HG03066 (cell line): Measurements from ENCODE around the gene RYR2.
"Not testable (repeated sequence)": the region's sequence is repeated elsewhere in the genome, so short reads cannot be mapped to it uniquely, and the experiment has no call there.

ENCODE experiments used
- ATAC-seq: cut with Tn5 transposase; IDR thresholded peaks from one replicate; pipeline ENCODE4 v1.9.1; 2021; ENCODE audit warnings: low read depth; ENCODE audit not compliant: unreplicated experiment

Gene RYR2

DNA sequence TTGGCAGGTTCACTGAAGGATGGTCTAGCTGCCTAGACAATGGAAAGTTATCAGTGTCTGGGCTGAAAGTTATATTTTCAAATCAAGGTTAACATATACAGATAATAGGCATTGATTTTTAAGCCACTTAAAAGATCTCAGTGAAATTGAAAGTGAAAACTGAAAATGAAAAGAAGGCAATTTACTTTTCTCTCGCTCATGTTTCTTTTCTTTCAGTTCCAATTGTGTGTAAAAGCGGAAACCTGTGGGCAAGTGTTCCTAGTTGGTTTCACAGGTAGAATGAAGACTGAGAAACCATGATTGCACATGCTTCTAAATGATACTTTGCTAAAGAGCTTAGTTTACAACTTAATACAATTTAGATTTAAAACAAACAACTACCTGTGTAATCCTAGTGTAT, 465.0 kb downstream of the RYR2 start:
- ATAC-seq, result peak; percentile 91

DNA sequence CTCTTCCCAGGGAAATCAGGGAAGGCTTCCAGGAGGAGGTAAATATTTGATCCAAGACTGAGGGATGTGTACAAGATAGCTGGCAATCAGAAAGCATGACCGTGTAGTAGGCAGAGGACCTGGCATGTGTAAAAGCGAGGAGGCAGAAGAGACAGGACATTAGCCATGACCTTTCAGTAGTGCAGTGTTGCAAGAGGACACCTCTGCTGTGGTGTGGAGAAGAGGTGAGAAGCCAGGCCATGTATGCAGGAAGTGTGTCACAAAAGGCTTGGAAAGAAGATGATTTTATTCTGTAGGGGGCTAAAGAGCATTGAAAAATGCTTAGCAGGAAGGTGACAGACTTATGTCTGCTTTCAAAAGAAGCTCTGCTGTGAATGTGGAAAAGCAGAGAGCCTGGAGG, 467.8 kb downstream of the RYR2 start:
- ATAC-seq, result no peak

DNA sequence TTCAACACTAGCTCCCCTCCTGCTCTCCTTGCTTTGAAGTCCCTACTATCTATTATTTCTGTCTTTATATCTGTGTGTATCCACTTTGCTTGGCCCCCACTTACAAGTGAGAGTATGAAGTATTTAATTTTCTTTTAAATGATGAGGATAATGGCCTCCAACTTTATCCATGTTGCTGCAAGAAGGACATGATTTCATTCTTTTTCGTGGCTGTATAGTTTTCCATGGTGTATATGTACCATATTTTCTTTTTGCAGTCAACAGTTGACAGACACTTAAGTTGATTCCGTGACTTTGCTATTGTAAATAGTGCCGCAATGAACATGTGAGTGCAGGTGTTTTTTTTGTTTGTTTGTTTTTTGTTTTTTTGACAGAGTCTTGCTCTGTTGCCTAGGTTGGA, 483.1 kb downstream of the RYR2 start:
- ATAC-seq, result no peak

DNA sequence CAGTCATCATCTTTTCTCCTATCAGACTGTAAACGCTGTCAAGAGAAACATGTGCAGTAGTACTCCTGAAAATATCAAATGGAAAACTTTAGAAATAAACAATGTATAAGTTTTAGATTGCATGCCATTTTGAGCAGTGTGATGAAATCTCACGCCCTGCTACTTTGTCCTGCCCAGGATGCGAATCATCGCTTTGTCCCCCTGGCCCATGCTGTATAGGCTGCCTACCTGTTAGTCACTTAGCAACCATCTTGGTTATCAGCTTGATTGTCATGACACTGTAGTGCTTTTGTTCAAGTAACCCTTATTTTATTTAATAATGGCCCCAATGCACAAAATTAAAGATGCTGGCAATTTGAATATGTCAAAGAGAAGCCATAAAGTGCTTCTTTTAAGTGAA, 485.8 kb downstream of the RYR2 start:
- ATAC-seq, result no peak

DNA sequence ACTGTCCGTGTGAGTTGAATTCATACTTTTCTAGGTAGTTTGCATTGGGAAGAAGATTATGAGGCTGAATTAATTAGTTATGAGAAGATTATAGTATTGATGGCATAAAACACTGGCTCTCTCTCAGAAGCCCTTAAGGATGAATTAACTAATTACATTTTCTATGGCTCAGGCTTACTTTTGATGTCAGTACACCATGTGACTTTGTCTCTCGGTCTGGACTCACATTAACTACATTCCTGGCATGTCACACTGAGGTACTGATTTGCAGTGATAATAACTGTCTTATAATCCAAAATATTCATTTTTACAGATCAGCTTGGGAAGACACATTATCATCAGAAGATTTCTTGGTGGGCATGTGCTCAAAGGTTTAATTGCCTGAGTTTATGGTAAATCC, 486.6 kb downstream of the RYR2 start:
- no peak for ATAC-seq

DNA sequence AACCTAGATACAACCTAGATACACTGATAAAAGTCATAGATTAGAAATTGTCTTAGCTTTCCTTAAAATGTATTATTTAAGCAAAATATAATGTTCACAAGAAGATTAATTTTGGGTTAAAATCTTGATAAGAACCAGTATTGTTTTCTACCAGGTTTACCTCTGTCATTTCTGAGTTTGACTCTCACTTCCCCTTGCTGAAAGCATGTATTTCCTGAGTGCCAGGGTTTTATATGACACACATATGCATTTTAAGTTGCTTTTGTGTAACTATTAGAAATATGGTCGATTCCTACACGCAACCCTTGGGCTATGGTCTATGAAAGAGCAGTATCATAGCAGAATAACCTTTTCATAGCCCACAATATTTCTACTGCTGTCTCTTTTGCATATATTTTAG, 497.1 kb downstream of the RYR2 start:
- ATAC-seq, result no peak

DNA sequence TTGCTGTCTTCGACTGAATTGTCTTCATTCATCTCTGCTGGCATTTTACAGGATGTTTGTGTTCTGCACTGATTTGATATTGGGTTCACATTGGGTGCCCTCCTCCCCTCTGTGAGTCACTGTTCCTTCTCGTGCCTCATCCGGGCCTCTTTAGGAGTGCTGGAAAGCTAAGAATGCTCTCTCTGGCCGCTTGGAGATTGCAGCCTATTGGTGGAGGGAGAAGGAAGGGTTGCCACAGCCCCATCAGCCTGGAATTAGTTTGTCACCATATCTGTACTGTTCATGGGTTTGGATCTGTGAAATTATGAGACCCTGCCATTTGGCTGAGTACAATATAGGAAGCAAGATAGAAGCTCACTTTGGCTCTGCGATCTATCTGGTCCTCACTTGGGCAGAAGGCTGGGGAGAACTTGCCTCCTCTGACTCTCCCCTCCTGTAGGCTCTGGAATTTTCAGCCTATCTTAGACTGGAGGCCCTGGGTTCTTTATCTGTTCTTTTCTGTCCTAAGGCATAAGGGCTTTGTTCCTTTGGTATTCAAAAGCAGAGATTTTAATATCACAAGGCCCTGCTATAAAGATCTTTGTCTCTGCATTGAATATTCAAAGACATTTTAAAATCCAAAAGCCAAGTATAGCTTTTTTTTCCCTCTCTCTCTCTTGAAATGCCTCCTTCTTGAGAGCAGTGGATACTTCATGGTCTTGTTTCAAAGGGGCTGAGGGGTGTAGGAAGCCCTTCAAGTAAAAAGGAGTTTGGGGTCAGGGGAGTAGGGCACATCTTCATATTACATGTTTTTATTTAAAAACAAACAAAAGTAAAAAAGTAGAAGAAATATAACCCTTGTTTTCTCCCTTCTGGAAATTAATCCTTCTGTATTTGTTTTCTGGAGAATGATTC, 500.8 kb downstream of the RYR2 start:
- ATAC-seq, result no peak

DNA sequence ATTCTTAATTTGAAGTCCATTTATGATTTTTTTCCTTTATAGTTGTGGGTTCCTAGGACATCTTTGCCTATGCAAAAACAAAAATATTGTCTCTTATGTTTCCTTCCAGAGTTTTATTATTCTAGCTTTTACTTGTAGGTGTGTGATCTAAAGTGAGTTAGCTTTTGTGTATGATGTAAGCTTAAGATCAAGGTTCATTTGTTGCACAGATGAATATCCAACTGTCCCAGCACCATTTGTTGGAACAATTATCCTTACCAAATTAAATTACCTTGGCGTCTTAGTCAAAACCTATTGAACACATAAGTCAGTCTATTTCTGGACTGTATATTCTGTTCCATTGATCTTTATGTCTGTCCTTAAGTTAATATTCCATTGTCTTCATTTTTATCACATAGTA, 511.1 kb downstream of the RYR2 start:
- ATAC-seq, result no peak

DNA sequence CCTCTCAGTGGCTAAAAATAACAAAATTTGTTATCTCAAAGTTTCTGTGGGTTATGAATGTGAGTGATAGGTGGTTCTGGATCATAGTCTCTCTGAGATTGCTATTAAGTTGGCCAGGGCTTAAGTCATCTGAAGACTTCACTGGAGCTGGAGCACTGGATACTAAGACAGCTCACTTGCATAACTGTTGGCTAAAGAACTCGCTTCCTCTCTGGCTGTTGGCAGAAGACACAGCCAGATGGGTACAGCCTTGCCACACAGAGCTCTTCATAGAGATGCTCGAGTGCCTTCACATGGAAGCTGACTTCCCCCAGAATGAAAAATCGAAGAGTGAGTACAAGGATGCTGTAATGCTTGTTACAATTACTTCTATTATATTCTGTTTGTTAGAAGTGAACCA, 514.9 kb downstream of the RYR2 start:
- ATAC-seq, result no peak

DNA sequence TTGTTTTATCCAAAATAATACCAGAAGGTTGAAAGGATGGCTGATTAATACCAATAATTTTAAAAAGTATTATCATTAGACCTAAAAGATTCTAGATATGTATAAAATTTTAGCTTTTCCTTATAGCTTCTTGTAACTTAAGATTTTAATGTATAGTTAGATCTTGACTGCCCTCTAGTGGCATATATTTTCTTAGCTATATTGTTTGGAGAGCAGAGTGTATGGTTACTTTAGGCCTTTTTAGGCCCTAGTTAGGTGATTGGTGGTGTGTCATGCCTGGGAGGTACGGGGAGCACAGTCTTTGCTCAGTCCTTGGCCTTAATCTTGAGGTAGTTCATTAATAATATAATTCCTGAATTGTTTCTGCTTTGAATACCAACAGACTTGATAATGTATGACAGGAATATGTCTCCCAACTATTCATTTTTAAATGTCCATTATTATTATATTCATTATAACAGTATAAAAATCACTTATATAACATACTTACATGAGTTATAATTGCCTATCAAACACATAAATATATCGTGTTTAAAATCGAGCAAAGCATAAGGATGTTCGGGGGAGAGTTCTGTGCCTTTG, 520.3 kb downstream of the RYR2 start:
- peak; percentile 80 for ATAC-seq

DNA sequence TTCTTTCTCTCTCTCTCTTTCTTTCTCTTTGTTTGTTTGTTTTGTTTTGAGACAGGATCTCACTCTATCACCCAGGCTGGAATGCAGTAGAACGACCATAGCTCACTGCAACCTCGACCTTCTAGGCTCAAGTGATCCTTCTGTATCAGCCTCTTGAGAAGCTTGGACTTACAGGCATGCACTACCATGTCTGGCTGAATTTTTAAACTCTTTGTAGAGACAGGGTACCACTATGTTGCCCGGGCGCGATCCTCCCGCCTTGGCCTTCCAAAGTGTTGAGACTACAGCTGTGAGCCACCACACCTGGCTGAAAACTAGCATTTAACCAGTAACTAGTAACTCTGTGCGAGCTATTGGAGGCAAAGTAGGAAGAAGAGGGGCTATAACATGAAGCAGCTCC, 523.3 kb downstream of the RYR2 start:
- ATAC-seq, result no peak

DNA sequence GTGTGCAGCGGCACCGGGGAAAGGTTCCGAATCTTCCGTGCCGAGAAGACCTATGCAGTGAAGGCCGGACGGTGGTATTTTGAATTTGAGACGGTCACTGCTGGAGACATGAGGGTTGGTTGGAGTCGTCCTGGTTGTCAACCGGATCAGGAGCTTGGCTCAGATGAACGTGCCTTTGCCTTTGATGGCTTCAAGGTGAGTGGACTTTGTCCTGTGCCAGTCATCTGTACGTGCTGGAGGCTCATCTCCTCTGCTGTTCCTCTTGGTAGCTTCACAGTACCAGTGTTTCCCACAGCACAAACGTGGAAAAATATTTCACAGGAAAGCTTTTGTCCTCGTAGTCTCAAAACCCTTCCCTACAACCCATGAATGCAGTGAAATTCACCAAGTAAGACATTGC, 524.6 kb downstream of the RYR2 start:
- ATAC-seq, result no peak

DNA sequence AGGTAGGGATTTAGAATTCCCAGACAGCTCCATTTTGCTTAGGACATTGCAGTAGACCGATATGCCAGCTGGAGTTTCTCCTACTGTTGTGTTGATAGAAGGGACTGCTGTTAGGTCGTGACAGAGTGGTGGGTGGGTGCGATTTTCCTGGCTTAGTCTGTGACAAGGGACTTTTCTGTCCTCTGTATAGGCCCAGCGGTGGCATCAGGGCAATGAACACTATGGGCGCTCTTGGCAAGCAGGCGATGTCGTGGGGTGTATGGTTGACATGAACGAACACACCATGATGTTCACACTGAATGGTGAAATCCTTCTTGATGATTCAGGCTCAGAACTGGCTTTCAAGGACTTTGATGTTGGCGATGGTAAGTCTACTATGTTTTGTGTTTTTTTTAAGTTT, 527.0 kb downstream of the RYR2 start:
- no peak for ATAC-seq

DNA sequence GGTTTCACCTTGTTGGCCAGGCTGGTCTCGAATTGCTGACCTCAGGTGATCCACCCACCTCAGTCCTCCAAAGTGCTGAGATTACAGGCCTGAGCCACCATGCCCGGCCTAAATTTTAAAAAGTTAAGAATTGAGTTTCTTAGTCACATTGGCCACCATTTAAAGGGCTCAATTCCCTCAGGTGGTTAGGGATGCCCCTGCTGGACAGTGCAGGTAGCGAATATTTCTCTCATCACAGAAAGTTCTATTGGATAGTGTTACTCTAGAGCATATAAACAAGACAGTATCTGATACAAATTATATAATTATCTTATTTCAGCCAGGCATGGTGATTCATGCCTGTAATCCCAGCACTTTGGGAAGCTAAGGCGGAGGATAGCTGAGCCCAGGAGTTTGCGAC, 528.5 kb downstream of the RYR2 start:
- no peak for ATAC-seq

DNA sequence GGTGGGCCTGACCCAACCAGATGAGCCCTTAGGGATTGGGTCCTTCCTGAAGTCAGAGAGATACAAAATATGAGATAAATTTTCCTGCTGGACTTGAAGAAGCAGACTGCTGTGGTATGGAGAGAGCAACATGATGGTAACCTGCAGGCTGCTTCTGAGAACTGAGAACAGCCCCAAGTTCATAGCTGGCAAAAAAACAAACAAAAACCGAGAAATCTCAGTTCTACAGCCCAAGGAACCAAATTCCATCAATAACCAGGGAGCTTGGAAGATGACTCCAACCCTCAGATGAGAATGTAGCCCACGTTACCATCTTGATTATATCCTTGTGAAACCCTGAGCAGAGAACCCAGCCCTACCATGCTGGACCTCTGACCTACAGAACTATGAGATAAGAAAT, 532.6 kb downstream of the RYR2 start:
- ATAC-seq, result no peak

DNA sequence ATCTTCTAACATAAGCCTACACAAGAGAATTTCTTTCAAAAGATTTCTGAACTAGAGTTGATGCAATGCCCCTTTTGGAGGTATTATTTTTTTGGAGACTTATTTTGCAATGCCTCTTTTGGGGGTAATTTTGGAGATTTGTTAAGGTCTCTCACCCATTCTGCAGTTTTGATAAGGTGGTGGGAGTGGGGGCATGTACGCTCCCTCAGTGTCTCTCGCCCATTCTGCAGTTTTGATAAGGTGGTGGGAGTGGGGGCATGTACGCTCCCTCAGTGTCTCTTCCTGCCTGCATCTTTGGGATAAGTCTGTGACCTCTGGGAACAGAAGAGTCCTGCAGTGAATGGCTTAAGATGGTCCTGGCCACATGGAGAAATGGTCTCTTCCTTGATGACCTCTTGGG, 536.6 kb downstream of the RYR2 start:
- no peak for ATAC-seq

DNA sequence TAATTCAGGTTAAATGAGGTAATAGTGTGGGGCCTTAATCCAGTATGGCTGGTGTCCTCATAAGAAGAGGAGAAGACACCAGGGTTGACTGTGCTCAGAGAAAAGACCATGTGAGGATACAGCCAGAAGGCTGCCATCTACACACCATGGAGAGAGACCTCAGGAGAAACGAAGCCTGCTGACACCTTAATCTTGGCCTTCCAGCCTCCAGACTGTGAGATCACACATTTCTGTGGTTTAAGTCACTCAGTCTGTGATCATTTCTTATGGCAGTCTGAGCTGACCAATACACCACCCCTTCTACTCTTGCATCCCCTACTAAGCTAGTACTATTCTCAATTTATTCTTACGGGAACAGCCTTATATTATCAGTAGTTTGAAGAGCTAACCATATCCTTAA, 538.7 kb downstream of the RYR2 start:
- no peak for ATAC-seq

DNA sequence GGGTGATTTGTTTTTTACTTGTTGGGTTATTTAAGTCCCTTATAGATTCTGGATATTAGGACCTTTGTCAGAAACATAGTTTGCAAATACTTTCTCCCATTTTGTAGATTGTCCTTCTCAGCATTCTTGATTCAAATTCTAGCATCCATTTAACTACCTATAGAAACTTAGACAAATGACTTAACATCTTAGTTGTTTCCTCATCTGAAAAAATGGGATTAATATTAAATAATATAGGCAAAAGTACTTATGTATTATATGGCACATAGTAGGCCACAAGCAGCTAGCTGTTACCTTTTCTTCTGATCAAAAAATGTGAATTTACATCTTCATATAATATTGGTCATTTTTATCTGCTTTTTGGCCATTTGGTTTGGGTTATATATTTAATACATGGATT, 541.3 kb downstream of the RYR2 start:
- ATAC-seq, result no peak

DNA sequence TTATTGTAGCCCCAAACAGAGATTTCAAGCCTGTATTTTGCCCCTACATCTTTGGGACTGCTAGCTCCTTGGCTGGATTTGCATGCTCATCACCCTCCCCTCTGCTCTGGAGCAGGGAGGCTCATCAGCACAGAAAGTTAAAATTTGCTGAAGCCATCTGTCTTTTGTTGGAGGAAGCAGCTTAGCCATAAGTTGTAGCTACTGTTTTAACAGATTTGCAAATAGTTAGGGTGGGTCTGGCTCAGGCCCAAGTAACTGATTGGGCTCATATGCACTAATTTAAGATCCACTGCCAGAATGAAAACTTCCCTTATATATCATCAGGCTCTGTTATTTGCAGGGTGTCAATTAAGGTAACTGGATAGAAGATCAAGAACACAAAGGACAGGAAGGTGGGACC, 541.8 kb downstream of the RYR2 start:
- ATAC-seq, result no peak

DNA sequence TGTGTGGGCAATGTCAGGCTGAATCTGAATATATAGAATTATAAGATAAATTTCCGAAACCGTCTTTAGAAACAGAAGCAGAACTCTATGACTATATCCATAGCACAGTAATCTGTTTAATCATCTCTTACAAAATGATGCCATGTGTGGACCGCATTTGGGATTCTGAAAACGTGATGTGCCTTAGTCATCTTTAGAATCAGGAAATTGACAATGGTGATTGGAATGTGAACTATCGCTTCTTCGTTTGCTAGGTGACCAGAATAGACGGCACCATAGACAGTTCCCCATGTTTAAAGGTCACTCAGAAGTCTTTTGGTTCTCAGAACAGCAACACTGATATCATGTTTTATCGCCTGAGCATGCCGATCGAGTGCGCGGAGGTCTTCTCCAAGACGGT, 548.4 kb downstream of the RYR2 start:
- no peak for ATAC-seq

DNA sequence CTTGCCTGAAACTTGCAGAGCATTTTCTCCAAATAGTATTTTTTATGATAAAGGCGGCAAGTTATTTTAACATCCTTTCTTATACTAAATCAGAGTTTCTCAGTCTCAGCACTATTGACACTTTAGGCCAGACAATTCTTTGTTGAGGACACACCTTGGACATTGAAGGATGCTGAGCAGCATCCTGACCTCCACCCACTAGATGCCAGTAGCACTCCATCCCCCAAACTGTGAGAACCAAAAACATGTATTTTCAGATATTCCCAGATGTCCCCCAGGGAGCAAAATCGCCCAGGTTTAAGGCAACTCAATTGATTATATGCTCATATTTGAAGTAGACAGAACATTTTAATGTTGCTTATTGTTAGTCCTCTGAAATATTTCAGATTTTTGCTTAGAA, 549.4 kb downstream of the RYR2 start:
- ATAC-seq, result no peak

DNA sequence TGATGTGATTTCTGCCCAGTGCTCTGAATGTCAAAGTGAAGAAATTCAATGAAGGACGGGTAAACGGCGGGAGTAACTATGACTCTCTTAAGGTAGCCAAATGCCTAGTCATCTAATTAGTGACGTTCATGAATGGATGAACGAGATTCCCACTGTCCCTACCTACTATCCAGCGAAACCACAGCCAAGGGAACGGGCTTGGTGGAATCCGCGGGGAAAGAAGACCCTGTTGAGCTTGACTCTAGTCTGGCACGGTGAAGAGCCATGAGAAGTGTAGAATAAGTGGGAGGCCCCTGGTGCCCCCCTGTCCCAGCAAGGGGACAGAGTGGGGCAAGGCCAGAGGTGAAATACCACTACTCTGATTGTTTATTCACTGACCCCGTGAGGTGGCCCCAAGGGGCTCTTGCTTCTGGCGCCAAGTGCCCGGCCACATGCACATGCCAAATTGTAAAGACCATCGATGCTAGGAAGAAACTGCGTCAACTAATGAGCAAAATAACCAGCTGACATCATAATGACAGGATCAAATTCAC, 561.1 kb downstream of the RYR2 start:
- ATAC-seq, result not testable (repeated sequence)
